ENCODE measurements around the gene UQCR10. TPM values are rescaled to one million over a fixed set of nuclear protein-coding genes. Genes with fewer than 3 reads are reported as not detected.
A peak's percentile ranks its signal among the peaks of the same experiment; 100 is the strongest.

UQCR10 gene
- total and polyA plus RNA-seq, 2 donors: 154 to 157 TPM

DNA sequence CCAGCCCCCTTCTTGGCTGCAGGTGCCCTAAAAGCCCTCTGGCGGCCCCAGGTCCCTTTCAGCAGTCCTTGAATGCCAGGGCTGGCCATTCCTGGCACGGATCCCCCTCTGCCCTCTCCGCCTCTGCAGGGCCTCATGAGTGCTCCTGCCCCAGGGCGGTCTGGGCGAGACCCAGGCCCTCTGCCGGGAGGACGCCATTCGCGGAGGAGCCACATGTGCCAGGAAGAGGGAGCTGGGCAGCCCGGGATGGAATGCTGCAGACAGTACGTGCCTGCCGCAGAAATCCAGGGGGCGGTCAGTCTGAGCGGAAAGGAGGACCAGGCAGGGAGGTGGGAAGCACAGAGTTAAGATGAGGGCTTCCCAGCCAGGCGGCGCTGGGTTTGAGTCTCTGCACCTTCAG, 44.6 kb upstream of the UQCR10 start:
- 93% methylated on average over 16 of the region's 16 CpGs for WGBS
- Histone ChIP-seq H3K27me3 (ENCODE audit: control insufficient read depth in 2 of 2, insufficient read depth in 1 of 2, low read length in 1 of 2) (peaks cover 56 to 92% of the 10 kb centered on the region in 2 donors), H3K36me3 (ENCODE audit: control insufficient read depth in 2 of 2, insufficient read depth in 2 of 2, low read length in 1 of 2) (no peaks in the 10 kb centered on the region), H3K4me3 (ENCODE audit: low read length in 2 of 2) (no peak overlapping the region), H3K4me1 (ENCODE audit: control insufficient read depth in 2 of 2, insufficient read depth in 2 of 2, low read length in 2 of 2) (no peaks in the 10 kb centered on the region), H3K9me3 (ENCODE audit: control insufficient read depth in 2 of 2, insufficient read depth in 1 of 2, low read length in 1 of 2) (no peaks in the 10 kb centered on the region), H3K27ac (ENCODE audit: low read depth in 1 of 2, low read length in 1 of 2) (no peak overlapping the region)
- DNase-seq (ENCODE audit: low read depth in 6 of 9, low spot score in 9 of 9): no peak

DNA sequence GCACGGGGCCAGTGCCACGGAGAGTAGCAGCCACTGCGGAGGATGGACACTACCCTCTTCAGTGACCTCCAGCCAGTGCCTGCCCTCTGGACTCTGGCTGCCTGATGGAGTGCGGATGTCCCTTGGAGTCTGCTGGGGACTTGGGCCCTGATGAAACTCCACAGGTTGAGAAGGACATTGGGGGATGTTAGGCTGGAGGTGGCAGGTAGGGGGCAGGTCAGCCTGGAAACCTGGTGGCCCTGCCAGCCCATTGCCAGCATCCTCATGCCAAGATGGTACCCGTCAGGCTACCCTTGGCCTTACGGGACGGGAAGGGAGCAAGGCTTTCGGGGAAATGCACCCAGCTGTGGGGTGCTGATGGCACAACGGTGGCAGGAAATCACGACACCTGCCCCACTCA, 43.4 kb upstream of the UQCR10 start:
- Histone ChIP-seq H3K36me3 (ENCODE audit: control insufficient read depth in 2 of 2, insufficient read depth in 2 of 2, low read length in 1 of 2) (no peaks in the 10 kb centered on the region), H3K9me3 (ENCODE audit: control insufficient read depth in 2 of 2, insufficient read depth in 1 of 2, low read length in 1 of 2) (no peaks in the 10 kb centered on the region), H3K4me3 (ENCODE audit: low read length in 2 of 2) (no peak overlapping the region), H3K4me1 (ENCODE audit: control insufficient read depth in 2 of 2, insufficient read depth in 2 of 2, low read length in 2 of 2) (no peaks in the 10 kb centered on the region), H3K27ac (ENCODE audit: low read depth in 1 of 2, low read length in 1 of 2) (no peak overlapping the region), H3K27me3 (ENCODE audit: control insufficient read depth in 2 of 2, insufficient read depth in 1 of 2, low read length in 1 of 2) (peaks cover 47 to 80% of the 10 kb centered on the region in 2 donors)
- no peak for DNase-seq (ENCODE audit: low read depth in 6 of 9, low spot score in 9 of 9)
- 91% methylated on average over 10 of the region's 10 CpGs for WGBS

DNA sequence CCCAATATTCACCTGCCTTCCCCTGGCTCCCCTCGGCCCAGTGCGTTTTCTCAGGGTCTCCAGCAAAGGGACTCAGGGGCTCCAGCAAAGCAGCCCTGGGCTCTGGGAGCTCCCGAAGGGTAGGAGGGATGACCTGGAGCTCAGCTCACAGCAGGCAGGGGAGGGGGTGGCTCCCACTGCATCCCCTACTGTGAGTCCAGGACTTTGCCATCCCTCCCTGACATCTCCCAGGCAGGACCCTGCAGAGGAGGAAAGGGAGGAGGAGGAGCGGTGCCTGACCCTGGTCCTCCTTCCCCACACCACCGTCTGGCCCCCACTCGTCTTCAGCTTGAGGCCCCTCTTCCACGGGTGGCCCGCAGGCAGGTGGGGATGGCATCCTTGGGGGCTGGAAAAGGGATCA, 42.3 kb upstream of the UQCR10 start:
- Histone ChIP-seq H3K27ac (ENCODE audit: low read depth in 1 of 2, low read length in 1 of 2) (no peak overlapping the region), H3K4me3 (ENCODE audit: low read length in 2 of 2) (no peak overlapping the region), H3K4me1 (ENCODE audit: control insufficient read depth in 2 of 2, insufficient read depth in 2 of 2, low read length in 2 of 2) (no peaks in the 10 kb centered on the region), H3K27me3 (ENCODE audit: control insufficient read depth in 2 of 2, insufficient read depth in 1 of 2, low read length in 1 of 2) (peaks cover 36 to 71% of the 10 kb centered on the region in 2 donors), H3K36me3 (ENCODE audit: control insufficient read depth in 2 of 2, insufficient read depth in 2 of 2, low read length in 1 of 2) (no peaks in the 10 kb centered on the region), H3K9me3 (ENCODE audit: control insufficient read depth in 2 of 2, insufficient read depth in 1 of 2, low read length in 1 of 2) (no peaks in the 10 kb centered on the region)
- WGBS: 74% methylated on average over 8 of the region's 8 CpGs
- DNase-seq (ENCODE audit: low read depth in 6 of 9, low spot score in 9 of 9): no peak

DNA sequence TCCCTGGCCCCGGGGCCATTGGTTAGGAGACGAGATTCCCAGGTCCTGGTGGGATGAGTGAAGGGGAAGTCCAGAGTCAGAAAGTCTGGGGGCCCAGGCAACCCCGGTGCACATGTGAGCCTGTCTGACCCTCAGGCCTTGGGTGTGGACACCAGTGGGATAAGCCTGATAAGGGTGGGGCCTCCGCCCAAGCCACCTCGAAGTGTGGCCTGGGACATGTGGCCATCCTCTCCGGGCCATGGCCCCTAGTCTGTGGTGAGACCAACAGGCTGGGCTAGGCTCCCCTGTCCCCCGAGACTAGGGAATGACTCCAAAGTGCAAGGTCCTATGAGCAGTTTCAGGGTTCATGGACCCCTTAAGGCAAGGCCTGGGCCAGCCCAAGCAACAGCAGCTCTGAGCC, 41.1 kb upstream of the UQCR10 start:
- WGBS: 91% methylated on average over 7 of the region's 7 CpGs
- H3K4me1 ChIP-seq (ENCODE audit: control insufficient read depth in 2 of 2, insufficient read depth in 2 of 2, low read length in 2 of 2): no peaks in the 10 kb centered on the region
- no peak for DNase-seq (ENCODE audit: low read depth in 6 of 9, low spot score in 9 of 9)
- H3K27ac ChIP-seq (ENCODE audit: low read depth in 1 of 2, low read length in 1 of 2): no peak overlapping the region
- H3K36me3 ChIP-seq (ENCODE audit: control insufficient read depth in 2 of 2, insufficient read depth in 2 of 2, low read length in 1 of 2): peaks cover 0 to 11% of the 10 kb centered on the region in 2 donors
- no peaks in the 10 kb centered on the region for H3K9me3 ChIP-seq (ENCODE audit: control insufficient read depth in 2 of 2, insufficient read depth in 1 of 2, low read length in 1 of 2)
- H3K27me3 ChIP-seq (ENCODE audit: control insufficient read depth in 2 of 2, insufficient read depth in 1 of 2, low read length in 1 of 2): peaks cover 24 to 62% of the 10 kb centered on the region in 2 donors
- H3K4me3 ChIP-seq (ENCODE audit: low read length in 2 of 2): no peak overlapping the region

DNA sequence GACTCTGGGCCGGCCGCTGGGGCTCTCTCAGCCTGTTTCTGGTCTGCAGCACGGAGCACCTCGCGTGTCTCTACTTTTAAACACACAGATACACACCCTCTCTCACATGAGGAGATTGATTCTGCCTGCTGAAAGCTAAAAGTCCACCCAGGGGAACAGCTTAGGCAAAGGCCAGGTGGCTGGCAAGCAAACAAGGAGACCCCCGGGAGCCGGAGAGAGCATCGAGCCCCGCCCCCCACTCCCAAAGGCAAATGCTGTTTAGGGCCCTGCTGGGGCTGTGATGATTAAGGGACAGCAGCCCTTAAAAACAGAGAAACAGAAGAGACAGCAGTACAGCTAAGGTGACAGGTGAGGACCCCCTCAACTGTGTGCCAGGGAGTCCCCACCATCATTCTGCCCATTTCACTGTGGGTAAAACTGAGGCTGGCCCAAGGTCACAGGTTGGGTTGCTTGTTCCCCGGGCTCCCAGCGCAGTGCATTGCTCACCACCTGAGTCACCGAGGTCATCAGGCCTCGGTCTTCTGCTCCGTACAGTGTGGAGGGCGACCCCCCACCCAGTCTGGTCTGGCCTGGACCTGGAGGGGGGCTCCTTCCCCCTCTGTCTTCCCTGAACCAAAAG, 40.5 kb upstream of the UQCR10 start:
- WGBS: 54% methylated on average over 15 of the region's 15 CpGs
- peaks cover 19 to 57% of the 10 kb centered on the region in 2 donors for H3K27me3 ChIP-seq (ENCODE audit: control insufficient read depth in 2 of 2, insufficient read depth in 1 of 2, low read length in 1 of 2)
- H3K4me1 ChIP-seq (ENCODE audit: control insufficient read depth in 2 of 2, insufficient read depth in 2 of 2, low read length in 2 of 2): no peaks in the 10 kb centered on the region

DNA sequence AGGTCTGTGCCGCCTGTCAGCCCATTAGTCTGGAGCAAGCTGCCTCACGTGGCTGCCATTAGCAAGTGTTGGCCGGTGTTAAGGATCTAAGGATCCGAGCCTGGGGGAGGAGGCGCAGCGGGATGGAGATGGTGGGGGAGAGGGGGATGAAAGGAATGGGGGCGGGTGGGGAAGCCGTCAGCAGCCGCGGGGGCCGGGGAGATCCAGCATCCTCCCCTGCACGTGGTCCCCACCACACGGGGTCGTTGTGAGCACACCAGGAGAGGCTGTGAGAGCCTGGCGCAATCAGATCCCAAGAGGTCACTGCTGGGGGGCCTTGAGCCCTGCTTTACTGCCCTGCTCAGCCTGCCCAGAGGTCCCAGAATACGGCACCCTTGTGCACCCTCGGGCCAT, 40.0 kb upstream of the UQCR10 start:
- WGBS: 14% methylated on average over 17 of the region's 17 CpGs
- no peak overlapping the region for H3K27ac ChIP-seq (ENCODE audit: low read depth in 1 of 2, low read length in 1 of 2)
- peak in 3 of 9 donors; percentile 16 to 34 (median 33) for DNase-seq (ENCODE audit: low read depth in 6 of 9, low spot score in 9 of 9)

More for the DNA sequence above, 40.5 kb upstream of the UQCR10 start:
- Histone ChIP-seq H3K27ac (ENCODE audit: low read depth in 1 of 2, low read length in 1 of 2) (no peak overlapping the region), H3K36me3 (ENCODE audit: control insufficient read depth in 2 of 2, insufficient read depth in 2 of 2, low read length in 1 of 2) (peaks cover 0 to 11% of the 10 kb centered on the region in 2 donors), H3K9me3 (ENCODE audit: control insufficient read depth in 2 of 2, insufficient read depth in 1 of 2, low read length in 1 of 2) (no peaks in the 10 kb centered on the region), H3K4me3 (ENCODE audit: low read length in 2 of 2) (no peak overlapping the region)
- DNase-seq (ENCODE audit: low read depth in 6 of 9, low spot score in 9 of 9): no peak

DNA sequence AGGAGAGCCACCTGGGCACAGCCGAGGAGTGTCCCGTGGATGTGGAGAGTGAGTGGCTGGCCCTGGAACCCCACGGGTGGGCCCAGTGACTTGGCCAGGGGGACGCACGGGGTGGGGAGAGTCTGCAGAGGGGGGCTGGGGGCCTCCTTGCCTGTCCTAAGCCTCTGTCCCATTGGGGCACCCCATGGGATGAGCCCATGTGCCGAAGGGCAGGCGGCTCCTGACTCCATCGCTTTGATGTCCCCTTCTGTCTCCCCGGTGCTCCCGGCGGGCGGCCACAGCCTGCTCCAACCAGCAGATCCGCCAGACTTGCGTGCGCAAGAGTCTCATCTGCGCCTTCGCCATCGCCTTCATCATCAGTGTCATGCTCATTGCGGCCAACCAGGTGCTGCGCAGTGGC, 38.0 kb upstream of the UQCR10 start:
- Histone ChIP-seq H3K27ac (ENCODE audit: low read depth in 1 of 2, low read length in 1 of 2) (no peak overlapping the region), H3K36me3 (ENCODE audit: control insufficient read depth in 2 of 2, insufficient read depth in 2 of 2, low read length in 1 of 2) (peaks cover 0 to 20% of the 10 kb centered on the region in 2 donors), H3K9me3 (ENCODE audit: control insufficient read depth in 2 of 2, insufficient read depth in 1 of 2, low read length in 1 of 2) (no peaks in the 10 kb centered on the region), H3K4me1 (ENCODE audit: control insufficient read depth in 2 of 2, insufficient read depth in 2 of 2, low read length in 2 of 2) (peaks cover 0 to 2% of the 10 kb centered on the region in 2 donors), H3K4me3 (ENCODE audit: low read length in 2 of 2) (no peak overlapping the region), H3K27me3 (ENCODE audit: control insufficient read depth in 2 of 2, insufficient read depth in 1 of 2, low read length in 1 of 2) (peaks cover 4 to 32% of the 10 kb centered on the region in 2 donors)
- DNase-seq (ENCODE audit: low read depth in 6 of 9, low spot score in 9 of 9): no peak
- 97% methylated on average over 20 of the region's 20 CpGs for WGBS

More for the DNA sequence above, 40.0 kb upstream of the UQCR10 start:
- H3K27me3 ChIP-seq (ENCODE audit: control insufficient read depth in 2 of 2, insufficient read depth in 1 of 2, low read length in 1 of 2): peaks cover 14 to 52% of the 10 kb centered on the region in 2 donors
- peaks cover 0 to 11% of the 10 kb centered on the region in 2 donors for H3K36me3 ChIP-seq (ENCODE audit: control insufficient read depth in 2 of 2, insufficient read depth in 2 of 2, low read length in 1 of 2)
- no peaks in the 10 kb centered on the region for H3K9me3 ChIP-seq (ENCODE audit: control insufficient read depth in 2 of 2, insufficient read depth in 1 of 2, low read length in 1 of 2)
- H3K4me3 ChIP-seq (ENCODE audit: low read length in 2 of 2): no peak overlapping the region
- H3K4me1 ChIP-seq (ENCODE audit: control insufficient read depth in 2 of 2, insufficient read depth in 2 of 2, low read length in 2 of 2): no peaks in the 10 kb centered on the region

DNA sequence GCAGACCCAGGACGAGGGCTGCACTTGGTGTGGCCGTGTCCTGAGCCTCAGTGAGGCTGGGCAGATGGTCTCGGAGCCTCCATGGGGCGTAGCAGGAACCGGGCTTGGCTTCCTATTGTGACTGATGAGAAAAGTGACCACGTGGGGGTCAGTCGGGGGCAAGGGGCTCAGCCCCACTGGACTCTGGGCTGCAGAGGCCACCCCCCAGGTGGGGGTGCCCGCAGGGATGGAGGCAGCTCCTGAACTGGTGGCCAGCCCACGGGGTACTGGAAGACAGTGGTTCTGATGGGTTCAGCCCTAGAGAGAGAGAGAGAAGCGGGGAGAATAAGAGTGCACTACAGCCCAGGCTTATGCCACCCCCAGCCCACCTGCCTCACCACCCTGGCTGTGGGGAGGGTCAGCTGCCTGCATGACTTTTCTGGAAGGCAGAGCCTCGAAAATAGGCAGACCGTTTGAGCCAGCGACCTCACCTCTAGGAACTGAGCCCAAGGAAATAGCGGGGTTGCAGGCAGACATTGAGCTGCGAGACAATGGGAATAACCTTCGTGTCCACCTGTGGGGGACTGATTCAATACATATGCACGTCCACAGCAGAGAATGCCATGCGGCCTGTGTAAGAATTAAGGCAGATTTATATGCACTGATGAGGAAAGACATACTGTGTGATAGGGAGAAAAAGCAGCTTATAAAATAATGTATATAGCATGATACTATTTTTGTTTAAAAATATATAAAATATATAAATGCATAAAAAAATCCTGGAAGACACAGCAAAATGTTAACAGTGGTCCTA, 35.9 kb upstream of the UQCR10 start:
- peaks cover 0 to 32% of the 10 kb centered on the region in 2 donors for H3K36me3 ChIP-seq (ENCODE audit: control insufficient read depth in 2 of 2, insufficient read depth in 2 of 2, low read length in 1 of 2)
- peaks cover 0 to 12% of the 10 kb centered on the region in 2 donors for H3K27me3 ChIP-seq (ENCODE audit: control insufficient read depth in 2 of 2, insufficient read depth in 1 of 2, low read length in 1 of 2)
- H3K27ac ChIP-seq (ENCODE audit: low read depth in 1 of 2, low read length in 1 of 2): no peak overlapping the region
- WGBS: 96% methylated on average over 18 of the region's 18 CpGs
- H3K4me1 ChIP-seq (ENCODE audit: control insufficient read depth in 2 of 2, insufficient read depth in 2 of 2, low read length in 2 of 2): peaks cover 0 to 2% of the 10 kb centered on the region in 2 donors
- H3K4me3 ChIP-seq (ENCODE audit: low read length in 2 of 2): no peak overlapping the region
- DNase-seq (ENCODE audit: low read depth in 6 of 9, low spot score in 9 of 9): no peak
- H3K9me3 ChIP-seq (ENCODE audit: control insufficient read depth in 2 of 2, insufficient read depth in 1 of 2, low read length in 1 of 2): no peaks in the 10 kb centered on the region

DNA sequence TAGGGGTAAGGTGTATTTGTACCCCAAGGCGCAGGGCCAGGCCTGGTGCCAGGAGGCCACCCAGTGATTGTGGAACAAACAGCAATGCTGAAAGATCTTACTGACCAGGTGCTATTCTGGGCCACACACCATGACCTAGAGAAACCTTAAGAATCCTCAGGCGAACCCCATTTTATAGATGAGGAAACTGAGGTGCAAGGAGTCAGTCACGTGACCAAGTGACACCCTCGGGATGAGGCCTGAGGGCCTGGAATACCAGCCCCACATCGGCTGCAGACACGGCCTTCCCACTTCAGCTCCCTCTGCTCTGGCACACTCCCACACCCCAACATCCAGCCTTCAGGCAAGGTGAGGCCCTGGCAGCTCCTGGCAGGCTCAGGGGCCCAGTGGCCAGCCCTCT, 34.3 kb upstream of the UQCR10 start:
- H3K4me3 ChIP-seq (ENCODE audit: low read length in 2 of 2): no peak overlapping the region
- H3K27me3 ChIP-seq (ENCODE audit: control insufficient read depth in 2 of 2, insufficient read depth in 1 of 2, low read length in 1 of 2): no peaks in the 10 kb centered on the region
- peaks cover 0 to 2% of the 10 kb centered on the region in 2 donors for H3K4me1 ChIP-seq (ENCODE audit: control insufficient read depth in 2 of 2, insufficient read depth in 2 of 2, low read length in 2 of 2)
- DNase-seq (ENCODE audit: low read depth in 6 of 9, low spot score in 9 of 9): no peak
- WGBS: 97% methylated on average over 6 of the region's 6 CpGs
- no peak overlapping the region for H3K27ac ChIP-seq (ENCODE audit: low read depth in 1 of 2, low read length in 1 of 2)
- peaks cover 3 to 40% of the 10 kb centered on the region in 2 donors for H3K36me3 ChIP-seq (ENCODE audit: control insufficient read depth in 2 of 2, insufficient read depth in 2 of 2, low read length in 1 of 2)
- no peaks in the 10 kb centered on the region for H3K9me3 ChIP-seq (ENCODE audit: control insufficient read depth in 2 of 2, insufficient read depth in 1 of 2, low read length in 1 of 2)

All from thymus (tissue), 11 donors.